SU-DHL-6 (cell line): ENCODE measurements around the gene C16orf89.
"Not testable (repeated sequence)": the region's sequence is repeated elsewhere in the genome, so short reads cannot be mapped to it uniquely, and the experiment has no call there.

Experiments
- EZH2phosphoT487 ChIP-seq: fragments of 200-600 bp; sonication (generic), shearing (Covaris generic); conservative IDR thresholded peaks from 2 replicates; pipeline ENCODE4 v1.6.1; 2018; ENCODE audit warnings: mild to moderate bottlenecking, antibody characterized with exemption, low read length, moderate library complexity, mixed read lengths
- TF ChIP-seq, protein P1 (sequence below): fragments of 200-600 bp; sonication (generic); IDR thresholded peaks from one replicate; pipeline ENCODE4 v1.5.1; 2017; ENCODE audit warnings: antibody characterized with exemption, mild to moderate bottlenecking, low read length, moderate library complexity; ENCODE audit not compliant: insufficient read depth, poor library complexity, severe bottlenecking

DNA sequence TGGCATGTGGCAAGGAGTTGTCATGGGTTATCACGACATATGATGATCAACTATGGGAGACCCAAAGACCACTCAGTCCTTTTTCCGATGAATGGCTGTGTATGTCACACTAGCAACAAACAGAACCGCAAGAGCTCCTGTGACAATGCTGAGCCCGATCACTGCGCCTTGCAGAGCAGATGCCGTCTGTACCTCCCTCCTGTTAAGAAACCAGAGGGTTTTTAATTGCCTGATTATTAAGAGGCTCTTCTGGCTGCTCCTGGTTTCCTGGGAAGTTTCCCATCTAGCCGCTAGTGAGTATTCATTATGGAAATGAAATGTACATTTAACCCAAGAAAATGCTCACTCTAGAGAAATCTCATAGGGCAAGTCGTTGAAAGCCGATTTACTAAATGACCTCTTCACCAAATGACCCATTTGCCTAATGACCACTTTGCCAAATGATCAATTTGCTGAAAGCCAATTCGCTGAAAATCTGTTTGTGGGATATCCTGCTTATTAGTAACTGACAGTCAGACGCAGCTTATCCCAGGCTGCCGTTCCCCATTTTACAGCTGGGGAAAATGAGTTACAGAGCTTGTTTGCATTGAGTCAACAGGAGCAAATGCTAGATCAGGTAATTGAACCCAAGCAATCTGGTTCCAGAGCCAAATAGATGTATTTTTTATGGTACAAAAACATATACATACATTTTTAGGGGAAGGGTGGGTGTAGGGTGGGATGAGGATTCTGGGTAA lies 37.7 kb upstream of the C16orf89 start:
- TF ChIP-seq, protein P1, sequence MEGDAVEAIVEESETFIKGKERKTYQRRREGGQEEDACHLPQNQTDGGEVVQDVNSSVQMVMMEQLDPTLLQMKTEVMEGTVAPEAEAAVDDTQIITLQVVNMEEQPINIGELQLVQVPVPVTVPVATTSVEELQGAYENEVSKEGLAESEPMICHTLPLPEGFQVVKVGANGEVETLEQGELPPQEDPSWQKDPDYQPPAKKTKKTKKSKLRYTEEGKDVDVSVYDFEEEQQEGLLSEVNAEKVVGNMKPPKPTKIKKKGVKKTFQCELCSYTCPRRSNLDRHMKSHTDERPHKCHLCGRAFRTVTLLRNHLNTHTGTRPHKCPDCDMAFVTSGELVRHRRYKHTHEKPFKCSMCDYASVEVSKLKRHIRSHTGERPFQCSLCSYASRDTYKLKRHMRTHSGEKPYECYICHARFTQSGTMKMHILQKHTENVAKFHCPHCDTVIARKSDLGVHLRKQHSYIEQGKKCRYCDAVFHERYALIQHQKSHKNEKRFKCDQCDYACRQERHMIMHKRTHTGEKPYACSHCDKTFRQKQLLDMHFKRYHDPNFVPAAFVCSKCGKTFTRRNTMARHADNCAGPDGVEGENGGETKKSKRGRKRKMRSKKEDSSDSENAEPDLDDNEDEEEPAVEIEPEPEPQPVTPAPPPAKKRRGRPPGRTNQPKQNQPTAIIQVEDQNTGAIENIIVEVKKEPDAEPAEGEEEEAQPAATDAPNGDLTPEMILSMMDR, result not testable (repeated sequence)
- not testable (repeated sequence) for TF ChIP-seq EZH2phosphoT487
